AG10803 (cell line): ENCODE data around the gene SAV1.
A peak's percentile ranks its signal among the peaks of the same experiment; 100 is the strongest.
"Not testable (repeated sequence)": the region's sequence is repeated elsewhere in the genome, so short reads cannot be mapped to it uniquely, and the experiment has no call there.

Experiments used
- DNase-seq: peaks from one replicate; pipeline ENCODE4 v3.0.0; 2010; ENCODE audit warnings: low read depth
- H3K4me3 ChIP-seq: 2 replicates; pipeline ENCODE4 v1.5.1; 2011; ENCODE audit warnings: mild to moderate bottlenecking, low read length, control low read depth
- TF ChIP-seq, protein P1 (sequence below): conservative IDR thresholded peaks from 2 replicates; pipeline ENCODE4 v1.5.1; 2011; ENCODE audit warnings: mild to moderate bottlenecking, low read length, control low read depth, inconsistent platforms

SAV1 gene

DNA sequence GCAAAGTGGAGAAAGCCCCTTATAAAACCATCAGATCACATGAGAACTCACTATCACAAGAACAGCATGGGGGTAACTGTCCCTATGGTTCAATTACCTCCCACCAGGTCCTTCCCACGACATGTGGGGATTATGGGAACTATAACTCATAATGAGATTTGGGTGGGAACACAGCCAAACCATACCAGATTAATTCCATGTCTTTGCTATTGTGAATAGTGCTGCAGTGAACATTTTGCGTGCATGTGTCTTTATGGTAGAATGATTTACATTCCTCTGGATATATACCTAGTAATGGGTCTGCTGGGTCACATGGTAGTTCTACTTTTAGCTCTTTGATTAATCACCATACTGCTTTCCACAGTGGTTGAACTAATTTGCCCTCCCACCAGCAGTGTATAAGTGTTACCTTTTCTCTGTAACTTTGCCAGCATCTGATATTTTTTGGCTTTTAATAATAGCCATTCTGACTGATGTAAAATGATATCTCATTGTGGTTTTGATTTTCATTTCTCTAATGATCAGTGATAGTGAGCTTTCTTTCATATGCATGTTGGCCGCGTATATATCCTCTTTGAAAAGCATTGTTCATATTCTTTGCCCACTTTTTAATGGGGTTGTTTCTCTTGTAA is 29.7 kb upstream of the SAV1 start:
- DNase-seq = peak; percentile 2
- H3K4me3 ChIP-seq = no peak overlapping the region
- TF ChIP-seq, protein P1, sequence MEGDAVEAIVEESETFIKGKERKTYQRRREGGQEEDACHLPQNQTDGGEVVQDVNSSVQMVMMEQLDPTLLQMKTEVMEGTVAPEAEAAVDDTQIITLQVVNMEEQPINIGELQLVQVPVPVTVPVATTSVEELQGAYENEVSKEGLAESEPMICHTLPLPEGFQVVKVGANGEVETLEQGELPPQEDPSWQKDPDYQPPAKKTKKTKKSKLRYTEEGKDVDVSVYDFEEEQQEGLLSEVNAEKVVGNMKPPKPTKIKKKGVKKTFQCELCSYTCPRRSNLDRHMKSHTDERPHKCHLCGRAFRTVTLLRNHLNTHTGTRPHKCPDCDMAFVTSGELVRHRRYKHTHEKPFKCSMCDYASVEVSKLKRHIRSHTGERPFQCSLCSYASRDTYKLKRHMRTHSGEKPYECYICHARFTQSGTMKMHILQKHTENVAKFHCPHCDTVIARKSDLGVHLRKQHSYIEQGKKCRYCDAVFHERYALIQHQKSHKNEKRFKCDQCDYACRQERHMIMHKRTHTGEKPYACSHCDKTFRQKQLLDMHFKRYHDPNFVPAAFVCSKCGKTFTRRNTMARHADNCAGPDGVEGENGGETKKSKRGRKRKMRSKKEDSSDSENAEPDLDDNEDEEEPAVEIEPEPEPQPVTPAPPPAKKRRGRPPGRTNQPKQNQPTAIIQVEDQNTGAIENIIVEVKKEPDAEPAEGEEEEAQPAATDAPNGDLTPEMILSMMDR = no peak

DNA sequence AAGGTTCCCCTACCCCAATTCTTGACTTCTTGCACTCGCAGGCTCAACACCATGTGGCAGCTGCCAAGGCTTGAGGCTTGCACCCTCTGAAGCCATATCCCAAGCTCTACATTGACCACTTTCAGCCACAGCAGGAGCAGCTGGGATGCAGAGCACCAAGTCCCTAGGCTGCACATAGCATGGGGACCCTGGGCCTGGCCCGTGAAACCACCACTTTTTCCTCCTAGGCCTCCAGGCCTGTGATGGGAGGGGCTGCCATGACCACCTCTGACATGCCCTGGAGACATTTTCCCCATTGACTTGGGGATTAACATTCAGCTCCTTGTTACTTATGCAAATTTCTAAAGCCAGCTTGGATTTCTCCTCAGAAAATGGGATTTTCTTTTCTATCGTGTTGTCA is 26.2 kb upstream of the SAV1 start:
- not testable (repeated sequence) for H3K4me3 ChIP-seq, DNase-seq

DNA sequence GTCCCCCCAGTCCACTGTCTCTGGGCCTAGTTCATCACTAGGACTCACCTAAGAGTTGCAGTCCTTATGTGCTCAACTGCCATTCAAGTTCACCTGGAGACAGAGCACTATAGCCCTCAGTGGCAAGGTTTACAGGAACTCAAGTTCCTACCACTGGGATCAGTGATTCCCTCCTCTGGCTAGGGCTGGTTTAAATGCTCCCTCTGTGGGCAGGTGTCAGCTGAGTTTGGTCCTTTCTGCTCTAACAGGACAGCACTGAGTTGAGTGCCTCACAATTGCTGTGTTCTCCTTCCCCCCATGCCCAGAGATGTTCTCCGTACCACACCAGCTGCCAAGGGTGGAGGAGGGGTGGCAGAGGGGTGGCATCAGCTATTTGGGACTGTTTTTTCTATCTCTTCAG is 20.8 kb upstream of the SAV1 start:
- TF ChIP-seq, protein P1 = no peak; the same call in 1 of the 2 replicates
- no peak for DNase-seq
- no peak overlapping the region for H3K4me3 ChIP-seq

DNA sequence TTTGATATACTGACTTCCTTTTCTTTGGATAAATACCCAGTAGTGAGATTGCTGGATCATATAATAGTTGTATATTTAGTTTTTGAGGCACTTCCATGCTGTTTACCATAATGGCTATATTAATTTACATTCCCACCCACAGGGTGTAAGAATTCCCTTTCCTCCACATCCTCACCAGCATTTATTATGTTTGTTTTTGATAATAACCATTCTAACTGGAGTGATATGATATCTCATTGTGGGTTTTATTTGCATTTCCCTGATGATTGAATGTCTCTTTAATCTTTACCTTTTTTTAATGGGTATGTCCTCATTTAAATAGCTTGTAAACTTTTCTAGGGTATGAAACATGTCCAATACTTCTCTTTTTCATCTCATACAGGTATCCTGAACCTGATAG is 11.6 kb upstream of the SAV1 start:
- no peak overlapping the region for H3K4me3 ChIP-seq
- TF ChIP-seq, protein P1 = no peak
- DNase-seq = no peak

DNA sequence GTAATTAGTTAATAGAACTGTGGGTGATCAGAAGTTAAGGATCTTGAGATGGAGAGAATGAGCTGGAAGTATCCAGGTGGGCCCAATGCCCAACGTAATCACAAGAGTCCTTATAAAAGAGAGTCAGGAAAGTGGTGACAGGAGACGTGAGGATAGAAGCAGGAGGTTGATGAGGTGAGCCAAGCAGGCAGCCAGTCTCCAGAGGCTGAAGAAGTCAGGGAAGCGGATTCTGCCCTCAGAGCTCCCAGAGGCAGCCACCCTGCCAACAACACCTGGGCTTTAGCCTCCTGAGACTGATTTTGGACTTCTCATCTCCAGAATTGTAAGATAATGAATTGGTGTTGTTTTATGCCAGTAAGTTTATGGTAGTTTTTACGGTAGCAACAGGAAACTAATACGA is 10.1 kb upstream of the SAV1 start:
- H3K4me3 ChIP-seq = no peak overlapping the region
- TF ChIP-seq, protein P1 = no peak
- no peak for DNase-seq

DNA sequence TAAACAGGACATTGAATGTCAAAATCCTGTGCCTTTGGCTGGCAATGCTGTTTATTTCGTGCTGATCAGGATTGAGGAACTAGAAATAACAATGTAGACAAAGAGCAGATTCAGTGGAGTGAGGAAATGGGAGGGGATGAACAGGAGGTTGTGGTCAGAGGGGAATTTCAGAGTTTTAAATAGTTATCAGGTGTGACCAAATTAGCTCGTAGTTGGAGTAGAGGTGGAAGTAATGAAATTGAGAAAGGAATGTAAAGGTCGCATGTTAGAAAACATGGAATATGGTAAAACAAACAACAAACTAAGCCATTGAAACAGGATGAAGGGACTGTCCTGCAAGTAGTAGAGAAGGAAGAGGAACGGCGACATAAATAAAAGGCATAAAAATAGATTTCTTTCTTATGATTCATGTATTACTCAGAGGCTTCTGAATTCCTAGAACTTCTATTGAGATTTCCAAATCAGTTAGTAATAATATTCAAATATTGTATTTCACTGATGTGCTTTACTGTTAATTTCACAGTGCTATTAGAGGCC is 9.5 kb upstream of the SAV1 start:
- TF ChIP-seq, protein P1 = no peak
- peak; percentile 64 for DNase-seq
- no peak overlapping the region for H3K4me3 ChIP-seq

DNA sequence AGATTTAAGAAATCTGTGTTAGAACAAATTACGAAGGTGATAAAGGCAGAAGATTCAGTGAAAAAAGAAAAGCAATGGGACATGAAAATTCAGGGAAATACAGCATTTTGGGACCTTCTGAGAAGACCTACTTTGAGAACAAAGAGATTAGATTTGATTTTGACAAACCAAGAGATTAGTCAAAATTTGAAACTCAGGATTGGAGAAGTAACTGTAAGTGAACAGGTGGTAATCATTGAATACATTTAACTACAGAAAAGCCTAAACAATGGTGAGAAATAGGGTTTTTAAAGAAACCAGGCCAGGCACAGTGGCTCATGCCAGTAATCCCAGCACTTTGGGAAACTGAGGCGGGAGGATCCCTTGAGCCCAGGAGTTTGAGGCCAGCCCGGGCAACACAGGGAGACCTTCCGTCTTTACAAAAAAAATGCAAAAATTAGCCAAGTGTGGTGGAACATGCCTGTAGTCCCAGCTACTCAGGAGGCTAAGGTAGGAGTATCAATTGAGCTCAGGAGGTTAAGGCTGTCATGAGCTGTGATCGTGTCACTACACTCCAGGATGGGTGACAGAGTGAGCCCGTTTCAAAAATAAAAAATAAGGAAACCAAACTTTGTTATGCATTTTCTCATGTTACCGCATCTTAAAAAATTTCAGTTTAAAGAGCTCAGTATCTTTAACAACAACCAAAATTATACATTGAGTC is 8.9 kb upstream of the SAV1 start:
- TF ChIP-seq, protein P1 = no peak
- no peak overlapping the region for H3K4me3 ChIP-seq
- no peak for DNase-seq
